ENCODE data around the gene CREB5. TPM values are rescaled to one million over a fixed set of nuclear protein-coding genes. Genes with fewer than 3 reads are reported as not detected.

CREB5 gene
- total and polyA plus RNA-seq, 2 of the 13 experiments (the other 11 are each of a cell fraction or from before 2014, with no cell fraction given): 0.38 to 0.71 TPM

- TF ChIP-seq, protein P1, sequence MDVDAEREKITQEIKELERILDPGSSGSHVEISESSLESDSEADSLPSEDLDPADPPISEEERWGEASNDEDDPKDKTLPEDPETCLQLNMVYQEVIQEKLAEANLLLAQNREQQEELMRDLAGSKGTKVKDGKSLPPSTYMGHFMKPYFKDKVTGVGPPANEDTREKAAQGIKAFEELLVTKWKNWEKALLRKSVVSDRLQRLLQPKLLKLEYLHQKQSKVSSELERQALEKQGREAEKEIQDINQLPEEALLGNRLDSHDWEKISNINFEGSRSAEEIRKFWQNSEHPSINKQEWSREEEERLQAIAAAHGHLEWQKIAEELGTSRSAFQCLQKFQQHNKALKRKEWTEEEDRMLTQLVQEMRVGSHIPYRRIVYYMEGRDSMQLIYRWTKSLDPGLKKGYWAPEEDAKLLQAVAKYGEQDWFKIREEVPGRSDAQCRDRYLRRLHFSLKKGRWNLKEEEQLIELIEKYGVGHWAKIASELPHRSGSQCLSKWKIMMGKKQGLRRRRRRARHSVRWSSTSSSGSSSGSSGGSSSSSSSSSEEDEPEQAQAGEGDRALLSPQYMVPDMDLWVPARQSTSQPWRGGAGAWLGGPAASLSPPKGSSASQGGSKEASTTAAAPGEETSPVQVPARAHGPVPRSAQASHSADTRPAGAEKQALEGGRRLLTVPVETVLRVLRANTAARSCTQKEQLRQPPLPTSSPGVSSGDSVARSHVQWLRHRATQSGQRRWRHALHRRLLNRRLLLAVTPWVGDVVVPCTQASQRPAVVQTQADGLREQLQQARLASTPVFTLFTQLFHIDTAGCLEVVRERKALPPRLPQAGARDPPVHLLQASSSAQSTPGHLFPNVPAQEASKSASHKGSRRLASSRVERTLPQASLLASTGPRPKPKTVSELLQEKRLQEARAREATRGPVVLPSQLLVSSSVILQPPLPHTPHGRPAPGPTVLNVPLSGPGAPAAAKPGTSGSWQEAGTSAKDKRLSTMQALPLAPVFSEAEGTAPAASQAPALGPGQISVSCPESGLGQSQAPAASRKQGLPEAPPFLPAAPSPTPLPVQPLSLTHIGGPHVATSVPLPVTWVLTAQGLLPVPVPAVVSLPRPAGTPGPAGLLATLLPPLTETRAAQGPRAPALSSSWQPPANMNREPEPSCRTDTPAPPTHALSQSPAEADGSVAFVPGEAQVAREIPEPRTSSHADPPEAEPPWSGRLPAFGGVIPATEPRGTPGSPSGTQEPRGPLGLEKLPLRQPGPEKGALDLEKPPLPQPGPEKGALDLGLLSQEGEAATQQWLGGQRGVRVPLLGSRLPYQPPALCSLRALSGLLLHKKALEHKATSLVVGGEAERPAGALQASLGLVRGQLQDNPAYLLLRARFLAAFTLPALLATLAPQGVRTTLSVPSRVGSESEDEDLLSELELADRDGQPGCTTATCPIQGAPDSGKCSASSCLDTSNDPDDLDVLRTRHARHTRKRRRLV (CRISPR knock-in tag; IDR thresholded peaks at IDR 0.05): no peak
- TF ChIP-seq CEBPB (IDR thresholded peaks at IDR 0.05; ENCODE audit: borderline replicate concordance, low read depth, low read length) (no peak), ATAD3A (CRISPR knock-in tag; IDR thresholded peaks at IDR 0.05) (no peak)
Measured at GRCh38 chr7:28487487-28487886, 75.2 kb downstream of the CREB5 start (continued).

DNA sequence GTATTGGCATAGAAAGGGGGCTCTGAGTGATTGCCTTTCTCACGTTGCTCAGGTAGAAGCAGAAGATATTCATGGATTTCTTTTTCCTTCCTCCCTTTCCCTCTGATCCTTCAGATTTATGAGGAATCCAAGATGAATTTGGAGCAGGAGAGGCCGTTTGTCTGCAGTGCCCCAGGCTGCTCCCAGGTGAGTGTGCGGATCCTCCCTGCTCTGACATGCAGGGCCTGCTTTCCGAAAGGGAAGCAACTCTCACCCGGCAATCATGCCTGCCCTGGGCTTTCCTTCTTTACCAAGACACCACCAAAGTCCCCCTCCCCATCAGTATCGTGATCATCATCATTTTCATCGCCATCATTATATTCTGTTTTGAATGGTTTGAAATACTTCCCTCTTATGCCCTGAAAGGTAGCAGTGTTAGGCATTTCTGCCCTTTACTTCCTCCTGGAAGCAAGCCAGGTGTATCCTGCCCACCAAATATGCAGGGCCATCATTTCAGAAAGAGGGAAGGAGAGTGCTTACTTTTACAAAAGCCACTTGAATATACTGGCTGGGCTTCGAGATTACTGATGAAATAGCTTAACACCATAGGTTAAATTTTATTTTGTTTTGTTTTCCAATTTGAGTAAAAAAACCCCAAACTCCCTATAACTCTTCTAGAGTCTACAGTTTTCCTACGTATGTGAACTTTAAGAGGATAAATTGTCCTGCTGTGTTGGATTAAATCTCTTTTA, 75.9 kb downstream of the CREB5 start:
- CTCF ChIA-PET (ENCODE audit: low intra/inter-chr PET ratio, low total read pairs): no interaction called here
- no peak overlapping the region for H2AFZ ChIP-seq (ENCODE audit: low read length)
- H3K4me3 ChIP-seq (replicated peaks in 1 of 3; ENCODE audit: insufficient read depth in 1 of 3, low read depth in 2 of 3, low read length in 3 of 3): no peak overlapping the region
- H3K4me1 ChIP-seq (ENCODE audit: insufficient read depth, low read length): no peaks in the 10 kb centered on the region
- no peaks in the 10 kb centered on the region for H4K20me1 ChIP-seq (ENCODE audit: insufficient read depth, low read length)
- ATAC-seq: no peak
- 24% methylated on average over 9 of the region's 9 CpGs for WGBS (ENCODE audit: low lambda C conversion rate)
- no peaks in the 10 kb centered on the region for H3K36me3 ChIP-seq (replicated peaks in 1 of 2; ENCODE audit: control insufficient read depth in 1 of 2, insufficient read depth in 2 of 2, low read length in 2 of 2)
- no peak overlapping the region for H3K4me2 ChIP-seq (ENCODE audit: low read depth, low read length)
- intact Hi-C loops (cut with micrococcal nuclease; ENCODE audit: unreplicated experiment): no loop called here
- no peak overlapping the region for H3K27ac ChIP-seq (ENCODE audit: extremely low read length, insufficient read depth, low read length)
- DNase-seq (ENCODE audit: low spot score): no peak
- no peak overlapping the region for H3K9ac ChIP-seq (ENCODE audit: insufficient read depth, low read depth, low read length)
- in situ Hi-C loops (cut with HindIII; ENCODE audit: extremely low pct_ligation_motif_present, low pct_unique_long_range_greater_than_20kb): no loop called here
- H3K27me3 ChIP-seq (ENCODE audit: control insufficient read depth in 1 of 2, insufficient read depth in 2 of 2, low read length in 2 of 2): 0 out of 5 replicates have a peak, but pooled peaks cover 0 to 1% of the 10 kb centered on the region in 2 experiments
- no peaks in the 10 kb centered on the region for H3K79me2 ChIP-seq (ENCODE audit: insufficient read depth, low read length)
- POLR2A ChIA-PET: no interaction called here
- FAIRE-seq: no peak
- H3K9me3 ChIP-seq (ENCODE audit: low read length): no peaks in the 10 kb centered on the region
- BruUV-seq (replicated peaks): no TSS peak
- TF ChIP-seq ZNF883 (CRISPR knock-in tag; IDR thresholded peaks at IDR 0.05; ENCODE audit: not compliant biosample characterization): no peak
- TF ChIP-seq ZNF432 (CRISPR knock-in tag; IDR thresholded peaks at IDR 0.05; ENCODE audit: borderline replicate concordance): no peak
- no peak for TF ChIP-seq HOXA9 (CRISPR knock-in tag; IDR thresholded peaks at IDR 0.05; ENCODE audit: borderline replicate concordance)
- no peak for TF ChIP-seq MED13 (CRISPR knock-in tag; IDR thresholded peaks at IDR 0.05)
- TF ChIP-seq ZBTB44 (CRISPR knock-in tag; IDR thresholded peaks at IDR 0.05): no peak
- TF ChIP-seq IKZF4 (CRISPR knock-in tag; IDR thresholded peaks at IDR 0.05; ENCODE audit: borderline replicate concordance, low read depth, not compliant biosample characterization): no peak
- no peak for TF ChIP-seq ZNF891 (CRISPR knock-in tag; IDR thresholded peaks at IDR 0.05)
- TF ChIP-seq ZNF225 (CRISPR knock-in tag; IDR thresholded peaks at IDR 0.05): no peak
- TF ChIP-seq ZNF747 (CRISPR knock-in tag; IDR thresholded peaks at IDR 0.05; ENCODE audit: borderline replicate concordance): no peak
- TF ChIP-seq MAF1 (CRISPR knock-in tag; IDR thresholded peaks at IDR 0.05; ENCODE audit: borderline replicate concordance): no peak
- no peak for TF ChIP-seq RORA (CRISPR knock-in tag; IDR thresholded peaks at IDR 0.05)
- no peak for TF ChIP-seq YY1 (IDR thresholded peaks at IDR 0.05; ENCODE audit: insufficient read depth, insufficient replicate concordance, low read depth, low read length)
